OCI-LY1 (cell line): ENCODE data around the gene ATP6AP2.
"Not testable (repeated sequence)": the region's sequence is repeated elsewhere in the genome, so short reads cannot be mapped to it uniquely, and the experiment has no call there.

Source experiments
- H2AFZ ChIP-seq: fragments of 200-600 bp; sonication (generic), shearing (Covaris generic); 2 replicates; pipeline ENCODE4 v1.6.0; 2014; ENCODE audit warnings: antibody characterized with exemption, mild to moderate bottlenecking, low read length
- H3F3A ChIP-seq: fragments of 200-600 bp; sonication (generic), shearing (Covaris generic); 2 replicates; pipeline ENCODE4 v1.6.0; 2014; ENCODE audit warnings: mild to moderate bottlenecking, antibody characterized with exemption, low read length, moderate library complexity; ENCODE audit not compliant: insufficient read depth
- H3K27ac ChIP-seq: fragments of 200-600 bp; sonication (generic); 2 replicates; pipeline ENCODE4 v1.5.1; 2014; ENCODE audit warnings: low read length, mixed run types, mild to moderate bottlenecking, low read depth; ENCODE audit not compliant: poor library complexity, severe bottlenecking
- H3K27me3 ChIP-seq: fragments of 200-600 bp; sonication (generic); 2 replicates; pipeline ENCODE4 v1.6.0; 2014; ENCODE audit warnings: antibody characterized with exemption, mild to moderate bottlenecking, low read length, moderate library complexity; ENCODE audit not compliant: insufficient read depth
- H3K36me3 ChIP-seq: fragments of 200-600 bp; sonication (generic); 2 replicates; pipeline ENCODE4 v1.6.1; 2014; ENCODE audit warnings: mild to moderate bottlenecking, antibody characterized with exemption, low read length, moderate library complexity, mixed read lengths; ENCODE audit not compliant: insufficient read depth
- H3K4me1 ChIP-seq: fragments of 200-600 bp; sonication (generic); 2 replicates; pipeline ENCODE4 v1.5.1; 2014; ENCODE audit warnings: mild to moderate bottlenecking, low read length, moderate library complexity; ENCODE audit not compliant: insufficient read depth, severe bottlenecking
- H3K4me2 ChIP-seq: fragments of 200-600 bp; sonication (generic), shearing (Covaris generic); 2 replicates; pipeline ENCODE4 v1.6.1; 2014; ENCODE audit warnings: low read length
- H3K4me3 ChIP-seq: fragments of 200-600 bp; sonication (generic); 2 replicates; pipeline ENCODE4 v1.5.1; 2014; ENCODE audit warnings: low read length, low read depth, mild to moderate bottlenecking, mixed read lengths; ENCODE audit not compliant: poor library complexity, severe bottlenecking
- H3K79me2 ChIP-seq: fragments of 200-600 bp; shearing (Covaris generic); 2 replicates; pipeline ENCODE4 v1.6.1; 2016; ENCODE audit warnings: mixed run types, low read length, mixed read lengths; ENCODE audit not compliant: insufficient read depth
- H3K9ac ChIP-seq: fragments of 200-600 bp; sonication (generic), shearing (Covaris generic); 2 replicates; pipeline ENCODE4 v1.6.1; 2014; ENCODE audit warnings: mild to moderate bottlenecking, low read length, mixed read lengths
- H3K9me2 ChIP-seq: fragments of 200-600 bp; sonication (generic), shearing (Covaris generic); 2 replicates; pipeline ENCODE4 v1.6.1; 2014; ENCODE audit warnings: low read depth, mild to moderate bottlenecking, low read length, mixed read lengths
- H3K9me3 ChIP-seq: fragments of 200-600 bp; shearing (Covaris generic); 2 replicates; pipeline ENCODE4 v1.6.1; 2014; ENCODE audit warnings: low read length, mixed read lengths
- H4K20me1 ChIP-seq: fragments of 200-600 bp; sonication (generic), shearing (Covaris generic); 2 replicates; pipeline ENCODE4 v1.6.0; 2016; ENCODE audit warnings: mild to moderate bottlenecking, low read length; ENCODE audit not compliant: insufficient read depth
- EZH2 ChIP-seq: fragments of 200-600 bp; sonication (generic), shearing (Covaris generic); IDR thresholded peaks from 2 replicates; pipeline ENCODE4 v1.8.0; 2017; ENCODE audit warnings: borderline replicate concordance, mixed run types, mild to moderate bottlenecking, antibody characterized with exemption, low read length, moderate library complexity, mixed read lengths
- TF ChIP-seq, protein P1 (sequence below): fragments of 200-600 bp; sonication (generic), shearing (Covaris generic); IDR thresholded peaks from 2 replicates; pipeline ENCODE4 v1.5.1; 2017; ENCODE audit warnings: mild to moderate bottlenecking, antibody characterized with exemption, low read length, moderate library complexity, mixed read lengths

ATP6AP2 gene

DNA sequence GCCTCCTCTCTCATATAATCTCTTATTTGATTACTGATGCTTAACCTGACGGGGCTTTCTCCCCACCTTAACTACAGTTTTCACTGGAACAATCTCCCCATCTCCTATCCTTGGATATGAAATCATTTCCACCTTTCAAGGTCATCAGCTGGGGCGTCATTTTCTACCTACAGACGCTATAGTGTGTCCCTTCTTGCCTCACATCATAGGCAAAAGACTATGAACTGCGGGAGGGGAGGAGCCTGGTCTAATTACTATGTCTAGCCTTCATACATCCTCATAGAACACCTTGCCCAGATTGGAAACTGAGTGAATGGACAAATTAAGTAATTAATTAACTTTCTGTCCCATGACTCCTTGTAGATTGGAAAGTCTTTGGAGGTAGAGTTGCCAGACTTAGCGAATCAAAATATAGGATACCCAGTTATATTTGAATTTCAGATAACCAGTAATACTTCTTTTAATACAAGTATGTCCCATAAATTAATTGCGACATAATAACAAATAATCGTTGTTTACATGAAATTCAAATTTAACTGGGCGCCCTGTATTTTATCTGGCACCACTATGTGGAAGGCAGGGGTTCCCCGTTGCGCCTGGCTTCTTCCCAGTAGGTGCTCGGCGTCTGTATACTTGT is 752 bp upstream of the ATP6AP2 start:
- Histone ChIP-seq H3K27ac (no peak overlapping the region), H3K9me3 (no peaks in the 10 kb centered on the region), H3K27me3 (no peaks in the 10 kb centered on the region), H2AFZ (0 out of 2 replicates have a peak overlapping the region, but pooled peaks have one; percentile 35), H3K9ac (peak overlapping the region; percentile 78), H3K4me2 (peak overlapping the region; percentile 75), H3K36me3 (no peaks in the 10 kb centered on the region), H3K4me3 (peak overlapping the region; percentile 94), H3K4me1 (peaks cover 18% of the 10 kb centered on the region), H3K79me2 (peaks cover 14% of the 10 kb centered on the region; the same call in 1 of the 2 replicates), H3F3A (no peaks in the 10 kb centered on the region), H3K9me2 (no peaks in the 10 kb centered on the region), H4K20me1 (no peaks in the 10 kb centered on the region)
- TF ChIP-seq EZH2 = no peak
- TF ChIP-seq, protein P1, sequence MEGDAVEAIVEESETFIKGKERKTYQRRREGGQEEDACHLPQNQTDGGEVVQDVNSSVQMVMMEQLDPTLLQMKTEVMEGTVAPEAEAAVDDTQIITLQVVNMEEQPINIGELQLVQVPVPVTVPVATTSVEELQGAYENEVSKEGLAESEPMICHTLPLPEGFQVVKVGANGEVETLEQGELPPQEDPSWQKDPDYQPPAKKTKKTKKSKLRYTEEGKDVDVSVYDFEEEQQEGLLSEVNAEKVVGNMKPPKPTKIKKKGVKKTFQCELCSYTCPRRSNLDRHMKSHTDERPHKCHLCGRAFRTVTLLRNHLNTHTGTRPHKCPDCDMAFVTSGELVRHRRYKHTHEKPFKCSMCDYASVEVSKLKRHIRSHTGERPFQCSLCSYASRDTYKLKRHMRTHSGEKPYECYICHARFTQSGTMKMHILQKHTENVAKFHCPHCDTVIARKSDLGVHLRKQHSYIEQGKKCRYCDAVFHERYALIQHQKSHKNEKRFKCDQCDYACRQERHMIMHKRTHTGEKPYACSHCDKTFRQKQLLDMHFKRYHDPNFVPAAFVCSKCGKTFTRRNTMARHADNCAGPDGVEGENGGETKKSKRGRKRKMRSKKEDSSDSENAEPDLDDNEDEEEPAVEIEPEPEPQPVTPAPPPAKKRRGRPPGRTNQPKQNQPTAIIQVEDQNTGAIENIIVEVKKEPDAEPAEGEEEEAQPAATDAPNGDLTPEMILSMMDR = no peak

DNA sequence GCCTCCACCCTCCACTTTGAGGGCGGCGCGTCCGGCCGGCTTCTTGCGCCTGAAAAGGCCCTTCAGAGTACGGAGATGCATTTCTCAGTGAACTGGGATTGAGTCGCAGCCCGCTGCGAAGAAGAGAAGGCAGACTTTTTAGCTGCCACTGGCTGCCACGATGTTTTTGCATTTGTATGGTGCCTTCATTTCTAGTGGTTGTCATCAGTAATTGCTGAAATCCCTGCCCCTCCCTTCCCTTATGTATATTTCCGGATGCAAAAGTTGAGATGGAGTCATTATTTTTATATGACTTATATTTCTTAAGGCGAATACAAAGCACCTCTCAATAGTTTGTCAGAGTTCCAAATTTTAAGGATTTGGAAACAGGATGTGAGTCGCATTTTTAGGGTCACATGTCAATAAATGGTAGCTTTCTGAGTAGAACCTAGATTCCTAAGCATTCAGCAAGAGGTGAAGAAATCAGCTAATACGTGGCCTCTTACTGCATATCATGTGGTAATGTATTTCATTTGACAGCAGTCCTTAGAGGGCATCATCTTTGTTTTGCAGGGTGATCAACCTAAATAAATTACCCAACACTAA is 658 bp downstream of the ATP6AP2 start:
- H3K9me3 ChIP-seq = no peaks in the 10 kb centered on the region
- H3K36me3 ChIP-seq = no peaks in the 10 kb centered on the region
- H3K27me3 ChIP-seq = no peaks in the 10 kb centered on the region
- H3K9ac ChIP-seq = peak overlapping the region; percentile 78
- no peaks in the 10 kb centered on the region for H4K20me1 ChIP-seq
- peak overlapping the region; percentile 75 for H3K4me2 ChIP-seq
- TF ChIP-seq, protein P1 = no peak
- no peak for TF ChIP-seq EZH2
- peaks cover 14% of the 10 kb centered on the region; the same call in 1 of the 2 replicates for H3K79me2 ChIP-seq
- H3F3A ChIP-seq = no peaks in the 10 kb centered on the region
- H2AFZ ChIP-seq = no peak overlapping the region
- H3K4me1 ChIP-seq = peaks cover 18% of the 10 kb centered on the region
- H3K9me2 ChIP-seq = no peaks in the 10 kb centered on the region
- H3K4me3 ChIP-seq = peak overlapping the region; percentile 94
- no peak overlapping the region for H3K27ac ChIP-seq

DNA sequence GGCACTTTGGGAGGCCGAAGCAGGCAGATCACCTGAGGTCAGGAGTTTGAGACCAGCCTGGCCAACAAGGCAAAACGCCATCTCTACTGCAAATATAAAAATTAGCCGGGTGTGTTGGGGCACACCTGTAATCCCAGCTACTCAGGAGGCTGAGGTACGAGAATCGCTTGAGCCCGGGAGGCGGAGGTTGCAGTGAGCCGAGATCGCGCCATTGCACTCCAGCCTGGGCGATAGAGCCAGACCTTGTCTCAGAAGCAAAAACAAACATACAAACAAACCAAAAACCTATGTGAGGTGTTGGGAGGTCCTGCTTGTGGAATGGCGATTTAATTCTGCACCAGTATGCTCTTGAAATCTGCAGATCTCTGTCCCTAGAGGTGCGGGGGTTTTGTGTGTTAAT is 1.4 kb downstream of the ATP6AP2 start:
- not testable (repeated sequence) for H3K9me2 ChIP-seq, H3K27ac ChIP-seq, H4K20me1 ChIP-seq, H3K4me3 ChIP-seq, H3K9ac ChIP-seq, H3K9me3 ChIP-seq, H3K27me3 ChIP-seq, H2AFZ ChIP-seq, H3F3A ChIP-seq, H3K36me3 ChIP-seq
- peak overlapping the region; percentile 75 for H3K4me2 ChIP-seq
- peaks cover 14% of the 10 kb centered on the region; the same call in 1 of the 2 replicates for H3K79me2 ChIP-seq
- H3K4me1 ChIP-seq = peaks cover 18% of the 10 kb centered on the region

DNA sequence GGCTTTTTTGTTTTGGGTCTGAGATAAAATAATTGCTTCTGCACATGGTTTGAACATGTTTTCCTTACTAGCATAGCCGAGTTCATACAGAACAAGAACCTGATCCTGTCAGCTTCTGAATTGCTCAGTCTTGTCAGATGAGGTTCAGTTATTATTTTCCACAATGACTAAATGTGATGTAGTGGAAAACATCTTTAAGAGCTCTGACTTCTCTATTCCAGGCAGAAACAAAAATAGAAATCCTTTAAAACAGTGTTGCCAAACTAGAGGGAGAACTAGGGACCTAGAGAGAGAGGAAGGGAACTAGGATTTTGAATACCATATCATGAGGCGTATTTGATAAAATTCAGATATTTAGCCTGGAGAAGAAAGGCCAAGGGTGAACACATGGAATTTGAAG is 2.0 kb downstream of the ATP6AP2 start:
- Histone ChIP-seq H3K27me3 (no peaks in the 10 kb centered on the region), H3K9ac (no peak overlapping the region), H4K20me1 (no peaks in the 10 kb centered on the region), H3F3A (no peaks in the 10 kb centered on the region), H3K4me2 (no peak overlapping the region), H3K36me3 (no peaks in the 10 kb centered on the region), H3K9me3 (no peaks in the 10 kb centered on the region), H3K9me2 (no peaks in the 10 kb centered on the region), H2AFZ (no peak overlapping the region), H3K4me3 (no peak overlapping the region), H3K4me1 (peaks cover 18% of the 10 kb centered on the region), H3K27ac (no peak overlapping the region), H3K79me2 (peaks cover 14% of the 10 kb centered on the region; the same call in 1 of the 2 replicates)
- TF ChIP-seq EZH2 = no peak
- TF ChIP-seq, protein P1 = no peak

DNA sequence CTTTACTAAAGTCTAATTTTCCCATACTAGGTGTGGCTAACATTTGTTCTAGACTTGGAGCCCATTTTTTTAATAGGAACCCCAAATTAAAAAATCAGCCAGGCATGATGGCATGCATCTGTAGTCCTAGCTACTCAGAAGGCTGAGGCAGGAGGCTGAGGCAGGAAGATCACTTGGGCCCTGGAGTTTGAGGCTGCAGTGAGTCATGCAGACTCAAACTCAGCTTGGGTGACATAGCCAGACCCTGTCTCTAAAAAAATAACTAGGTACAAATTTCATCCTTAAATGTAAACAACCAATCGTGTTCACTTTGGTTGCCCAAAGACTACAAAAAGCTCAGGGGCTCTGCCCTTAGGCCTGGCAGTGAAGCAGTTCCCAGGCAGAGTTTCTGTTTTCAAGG is 6.9 kb downstream of the ATP6AP2 start:
- H3K79me2 ChIP-seq, H3K9me2 ChIP-seq, H3K4me1 ChIP-seq, H3K9ac ChIP-seq, H3K4me3 ChIP-seq, H3K4me2 ChIP-seq, H3K27ac ChIP-seq, H3K27me3 ChIP-seq, H4K20me1 ChIP-seq, H3K9me3 ChIP-seq, H2AFZ ChIP-seq, H3F3A ChIP-seq: not testable (repeated sequence)
- peaks cover 14% of the 10 kb centered on the region for H3K36me3 ChIP-seq
